Mesothelial cell of epicardium (in vitro differentiated cells): ENCODE results near the gene ARGLU1. TPM values are rescaled to one million over a fixed set of nuclear protein-coding genes. Genes with fewer than 3 reads are reported as not detected.

Experiments used
- DNase-seq, 2 experiments: peaks; one replicate each; pipeline ENCODE4 v3.0.0; 2021; ENCODE audit warnings: low spot score in 2 of 2; ENCODE audit not compliant: unreplicated experiment in 2 of 2
- H3K27ac Mint-ChIP-seq: 2 replicates; pipeline ENCODE4 v1.8.0; 2021; ENCODE audit warnings: mixed read lengths
- H3K27me3 Mint-ChIP-seq: 2 replicates; pipeline ENCODE4 v1.8.0; 2021; ENCODE audit warnings: low read depth, mixed read lengths
- H3K36me3 Mint-ChIP-seq: 2 replicates; pipeline ENCODE4 v1.8.0; 2021; ENCODE audit warnings: mixed read lengths
- H3K4me1 Mint-ChIP-seq: 2 replicates; pipeline ENCODE4 v1.8.0; 2021; ENCODE audit warnings: mixed read lengths
- H3K4me3 Mint-ChIP-seq: 2 replicates; pipeline ENCODE4 v1.8.0; 2021; ENCODE audit warnings: mild to moderate bottlenecking, moderate library complexity, mixed read lengths
- H3K9me3 Mint-ChIP-seq: 2 replicates; pipeline ENCODE4 v1.8.0; 2021; ENCODE audit warnings: mixed read lengths
- CTCF ChIP-seq: fragments of 200-600 bp; sonication (generic); IDR thresholded peaks from one replicate; pipeline ENCODE4 v1.5.0; 2021; ENCODE audit warnings: antibody characterized with exemption; ENCODE audit not compliant: unreplicated experiment
- total RNA-seq: library from RNA; stranded (reverse); gene quantifications from 3 replicates; pipeline ENCODE4 v1.2.1, GENCODE V29; 2021

Gene ARGLU1
- total RNA-seq, 1 donor from 2014 or later = 233 TPM

- DNase-seq = no peak
- peaks cover 45% of the 10 kb centered on the region for H3K4me1 Mint-ChIP-seq
- H3K27me3 Mint-ChIP-seq = no peaks in the 10 kb centered on the region
- H3K36me3 Mint-ChIP-seq = peaks cover 52% of the 10 kb centered on the region
- no peak overlapping the region for H3K27ac Mint-ChIP-seq
- TF ChIP-seq CTCF = no peak
- H3K9me3 Mint-ChIP-seq = no peaks in the 10 kb centered on the region
- no peak overlapping the region for H3K4me3 Mint-ChIP-seq
Measured at GRCh38 chr13:106494506-106494905, 73.4 kb downstream of the ARGLU1 start.

- Mint-ChIP-seq H3K36me3 (peaks cover 52% of the 10 kb centered on the region), H3K27ac (peak overlapping the region; percentile 47), H3K4me3 (no peak overlapping the region), H3K27me3 (no peaks in the 10 kb centered on the region), H3K4me1 (peaks cover 41% of the 10 kb centered on the region), H3K9me3 (no peaks in the 10 kb centered on the region)
- no peak for DNase-seq
- TF ChIP-seq CTCF = no peak
Measured at GRCh38 chr13:106493533-106494220, 74.3 kb downstream of the ARGLU1 start.

- no peaks in the 10 kb centered on the region for H3K9me3 Mint-ChIP-seq
- DNase-seq = no peak
- no peak for TF ChIP-seq CTCF
- H3K27ac Mint-ChIP-seq = no peak overlapping the region
- H3K4me1 Mint-ChIP-seq = peaks cover 33% of the 10 kb centered on the region
- peaks cover 51% of the 10 kb centered on the region for H3K36me3 Mint-ChIP-seq
- no peak overlapping the region for H3K4me3 Mint-ChIP-seq
- H3K27me3 Mint-ChIP-seq = no peaks in the 10 kb centered on the region
Measured at GRCh38 chr13:106492588-106493475, 75.1 kb downstream of the ARGLU1 start.

- Mint-ChIP-seq H3K27ac (no peak overlapping the region), H3K4me1 (peaks cover 29% of the 10 kb centered on the region), H3K4me3 (no peak overlapping the region), H3K27me3 (no peaks in the 10 kb centered on the region), H3K9me3 (no peaks in the 10 kb centered on the region), H3K36me3 (peaks cover 51% of the 10 kb centered on the region)
- TF ChIP-seq CTCF = no peak
- DNase-seq = no peak
Measured at GRCh38 chr13:106491928-106492587, 75.9 kb downstream of the ARGLU1 start.

Other genes starting within 250 kb of the ARGLU1 start
- 197 to 211 TPM (median 202 TPM) in 3 replicates for gene EFNB2, start 32.5 kb downstream of the ARGLU1 start, total RNA-seq